HG02588 (cell line): ENCODE data around the gene PADI1.

ENCODE experiments used
- ATAC-seq: cut with Tn5 transposase; IDR thresholded peaks from one replicate; pipeline ENCODE4 v1.9.1; 2021; ENCODE audit warnings: mild to moderate bottlenecking, moderate library complexity; ENCODE audit not compliant: unreplicated experiment

PADI1 gene

GRCh38 chr1:17295292-17295691 lies 90.4 kb downstream of the PADI1 start:
- ATAC-seq = no peak
